ENCODE measurements around the gene RNF17. TPM values are rescaled to one million over a fixed set of nuclear protein-coding genes. Genes with fewer than 3 reads are reported as not detected.

The RNF17 gene
- total RNA-seq, 2 donors from 2014 or later = not detected

DNA sequence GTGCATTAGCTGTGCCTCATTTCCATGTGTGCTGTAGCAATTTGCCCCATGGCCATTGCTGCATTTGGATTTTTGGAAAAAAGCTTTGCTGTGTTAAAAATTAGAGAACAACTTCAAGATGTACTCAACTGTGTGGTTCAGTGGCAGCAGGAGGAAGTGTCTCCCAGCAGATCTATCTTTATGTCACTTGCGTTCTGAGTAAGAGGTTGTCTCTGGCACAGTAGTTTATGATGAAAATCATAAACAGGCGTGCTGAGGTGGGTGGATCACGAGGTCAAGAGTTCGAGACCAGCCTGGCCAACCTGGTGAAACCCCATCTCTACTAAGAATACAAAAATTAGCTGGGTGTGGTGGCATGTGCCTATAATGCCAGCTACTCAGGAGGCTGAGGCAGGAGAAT, 29.0 kb upstream of the RNF17 start:
- no peaks in the 10 kb centered on the region for H3K9me3 Mint-ChIP-seq
- no peak for DNase-seq (ENCODE audit: low spot score)
- H3K36me3 Mint-ChIP-seq = no peaks in the 10 kb centered on the region
- peaks cover 0 to 7% of the 10 kb centered on the region in 2 donors for H3K27me3 Mint-ChIP-seq
- no peak overlapping the region for H3K4me3 Mint-ChIP-seq
- peak in 1 of 2 donors; percentile 50 for ATAC-seq
- H3K27ac Mint-ChIP-seq = no peak overlapping the region
- H3K4me1 Mint-ChIP-seq (ENCODE audit: low read depth in 2 of 2) = peaks cover 0 to 6% of the 10 kb centered on the region in 2 donors

DNA sequence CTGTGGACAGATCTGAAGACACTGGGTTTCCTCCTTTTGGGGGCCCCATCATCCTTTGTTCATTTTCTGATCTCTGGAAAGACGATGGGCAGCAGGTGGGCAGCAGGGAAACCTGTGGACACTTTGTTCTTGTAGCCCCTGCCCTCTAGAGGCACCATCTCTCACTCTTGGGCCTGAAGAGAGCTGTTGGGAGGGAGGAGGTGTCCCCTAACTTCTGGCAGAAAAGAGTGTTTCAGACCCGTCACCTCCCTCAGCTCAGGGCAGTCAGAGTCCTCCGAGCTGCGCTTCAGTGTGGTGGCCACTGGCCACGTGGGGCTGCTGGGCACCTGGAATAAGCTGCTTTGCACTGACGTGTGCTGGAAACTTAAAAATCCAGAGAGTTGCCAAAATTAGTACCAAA, 26.9 kb upstream of the RNF17 start:
- no peak overlapping the region for H3K4me3 Mint-ChIP-seq
- no peaks in the 10 kb centered on the region for H3K36me3 Mint-ChIP-seq
- no peaks in the 10 kb centered on the region for H3K9me3 Mint-ChIP-seq
- no peak for DNase-seq (ENCODE audit: low spot score)
- H3K27ac Mint-ChIP-seq = no peak overlapping the region
- no peaks in the 10 kb centered on the region for H3K4me1 Mint-ChIP-seq (ENCODE audit: low read depth in 2 of 2)
- ATAC-seq = no peak
- no peaks in the 10 kb centered on the region for H3K27me3 Mint-ChIP-seq

DNA sequence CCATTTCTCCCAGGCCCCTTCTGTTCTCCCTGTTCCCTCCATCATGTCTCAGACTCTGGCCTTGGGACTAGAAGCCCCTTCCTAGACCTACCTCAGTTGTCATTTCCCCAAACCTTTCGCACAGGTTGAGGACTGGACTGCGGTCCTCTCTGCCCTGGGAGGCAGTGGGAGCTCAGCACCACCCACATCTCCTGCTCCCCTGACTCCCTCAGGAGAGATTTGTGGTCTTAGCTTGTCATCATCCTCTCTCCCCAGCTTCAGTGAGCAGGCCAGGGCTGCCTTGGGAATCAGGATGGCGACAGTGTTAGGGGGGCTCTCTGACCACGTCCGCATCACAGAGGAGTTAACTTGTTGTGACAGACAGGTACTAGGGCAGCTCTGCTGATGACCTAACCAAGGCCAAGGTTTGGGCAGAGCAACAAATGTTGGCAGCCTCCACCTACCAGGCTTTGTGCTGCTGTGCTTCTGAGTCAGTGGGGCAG, 25.6 kb upstream of the RNF17 start:
- no peaks in the 10 kb centered on the region for H3K27me3 Mint-ChIP-seq
- no peak for ATAC-seq
- no peaks in the 10 kb centered on the region for H3K4me1 Mint-ChIP-seq (ENCODE audit: low read depth in 2 of 2)

DNA sequence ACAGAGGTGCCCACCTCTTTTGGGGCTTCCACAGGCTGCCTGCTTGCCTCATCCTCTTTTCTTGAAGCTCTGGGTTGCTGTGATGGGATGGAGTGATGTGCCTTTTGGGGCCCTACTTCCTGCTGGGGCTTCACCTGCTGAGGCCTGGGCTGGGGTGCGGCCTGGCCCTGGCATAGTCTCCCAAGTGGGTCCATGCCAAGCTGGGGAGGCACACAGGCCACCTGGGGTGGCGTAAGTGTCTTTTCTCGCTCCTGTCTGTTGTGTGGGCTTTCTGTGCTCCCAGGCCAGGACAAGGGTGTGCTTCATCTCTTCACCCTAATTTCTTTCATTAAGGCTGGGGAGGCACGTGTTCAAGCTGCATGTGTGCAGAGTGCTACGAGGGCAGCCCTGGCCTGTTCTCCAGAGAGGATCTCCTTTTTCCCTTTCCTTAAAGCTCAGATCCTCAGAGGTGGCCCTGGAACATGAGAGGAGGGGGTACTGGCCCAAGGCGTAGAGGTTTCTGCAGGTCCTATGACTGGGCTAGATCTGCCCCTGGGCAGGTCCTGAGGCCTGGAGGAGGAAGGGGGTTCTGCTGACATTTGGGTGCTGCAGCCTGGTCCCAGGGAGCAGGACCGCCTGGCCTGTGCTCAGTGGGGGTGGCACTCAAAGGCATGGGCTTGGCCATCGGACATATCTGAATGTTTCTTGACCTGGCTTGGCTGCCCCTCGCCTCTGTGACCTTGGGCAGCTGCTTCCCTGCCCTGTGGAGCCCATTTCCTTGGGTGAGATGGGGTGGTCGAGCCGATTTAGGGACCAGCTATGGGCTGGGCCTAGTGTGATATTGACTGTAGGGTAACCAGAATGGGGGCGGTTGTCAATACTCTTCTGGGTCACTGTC, 23.7 kb upstream of the RNF17 start:
- no peak overlapping the region for H3K27ac Mint-ChIP-seq

More for the DNA sequence above, 25.6 kb upstream of the RNF17 start:
- no peak for DNase-seq (ENCODE audit: low spot score)
- Mint-ChIP-seq H3K9me3 (no peaks in the 10 kb centered on the region), H3K36me3 (no peaks in the 10 kb centered on the region), H3K4me3 (no peak overlapping the region), H3K27ac (no peak overlapping the region)

DNA sequence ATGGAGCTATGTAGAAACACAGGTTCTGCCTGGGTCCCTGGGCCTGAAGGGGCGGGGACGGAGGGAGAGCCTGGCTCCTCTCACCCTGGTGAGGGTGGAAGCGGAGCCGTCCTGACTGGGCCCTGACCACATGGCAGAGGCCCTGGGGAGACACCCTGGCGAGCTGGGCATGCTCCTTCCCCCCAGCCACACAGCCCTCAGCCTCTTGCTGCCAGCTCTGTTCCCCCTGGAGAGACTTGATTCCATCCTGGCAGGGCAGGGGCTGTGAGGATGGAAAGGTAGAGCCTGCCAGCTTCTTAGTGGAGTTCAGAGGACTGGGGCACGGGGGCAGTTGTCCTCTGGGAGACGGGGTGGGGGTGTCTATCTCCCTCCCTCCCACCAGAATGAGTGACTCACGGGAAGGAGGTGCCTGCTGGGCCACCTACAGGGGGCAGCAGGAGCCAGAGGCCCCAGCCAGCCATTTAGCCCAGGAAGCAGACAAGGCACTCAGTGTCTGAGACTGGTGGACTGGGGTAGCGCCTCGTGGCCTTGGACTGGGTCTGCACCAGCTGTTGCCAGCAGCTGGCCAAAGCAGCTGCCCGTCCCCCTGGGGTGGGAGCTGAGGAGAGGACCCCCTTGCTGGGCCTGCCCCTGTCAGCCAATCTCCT, 22.8 kb upstream of the RNF17 start:
- Mint-ChIP-seq H3K27ac (no peak overlapping the region), H3K36me3 (no peaks in the 10 kb centered on the region), H3K4me3 (no peak overlapping the region), H3K4me1 (ENCODE audit: low read depth in 2 of 2) (no peaks in the 10 kb centered on the region), H3K27me3 (peaks cover 9 to 12% of the 10 kb centered on the region in 2 donors), H3K9me3 (no peaks in the 10 kb centered on the region)
- no peak for ATAC-seq
- no peak for DNase-seq (ENCODE audit: low spot score)

More for the DNA sequence above, 23.7 kb upstream of the RNF17 start:
- peaks cover 6 to 9% of the 10 kb centered on the region in 2 donors for H3K27me3 Mint-ChIP-seq
- DNase-seq (ENCODE audit: low spot score) = no peak
- ATAC-seq = no peak
- H3K9me3 Mint-ChIP-seq = no peaks in the 10 kb centered on the region
- H3K4me3 Mint-ChIP-seq = no peak overlapping the region
- no peaks in the 10 kb centered on the region for H3K4me1 Mint-ChIP-seq (ENCODE audit: low read depth in 2 of 2)
- H3K36me3 Mint-ChIP-seq = no peaks in the 10 kb centered on the region

DNA sequence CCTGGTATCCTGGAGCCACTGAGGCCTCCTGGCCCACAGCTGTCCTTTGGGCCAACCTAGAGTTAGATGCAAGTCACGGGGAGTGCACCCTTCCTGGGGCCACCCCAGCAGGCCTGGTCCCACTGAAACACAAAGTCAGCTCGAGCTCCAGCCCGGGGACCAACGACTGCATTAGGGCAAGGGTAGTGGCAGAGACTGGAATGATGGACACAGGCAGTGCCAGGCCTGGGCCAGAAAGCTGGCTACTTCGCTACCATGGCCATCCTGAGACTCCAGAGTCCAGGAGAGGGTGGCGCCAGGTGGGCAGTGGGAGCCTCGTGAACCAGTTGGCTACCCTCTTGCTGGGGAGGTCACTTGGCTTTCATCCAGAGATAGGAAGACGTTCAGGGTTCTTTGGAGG, 22.2 kb upstream of the RNF17 start:
- H3K4me3 Mint-ChIP-seq = no peak overlapping the region
- H3K9me3 Mint-ChIP-seq = no peaks in the 10 kb centered on the region
- H3K4me1 Mint-ChIP-seq (ENCODE audit: low read depth in 2 of 2) = no peaks in the 10 kb centered on the region
- H3K27me3 Mint-ChIP-seq = peaks cover 11 to 12% of the 10 kb centered on the region in 2 donors
- no peaks in the 10 kb centered on the region for H3K36me3 Mint-ChIP-seq
- DNase-seq (ENCODE audit: low spot score) (no peak), ATAC-seq (no peak)
- H3K27ac Mint-ChIP-seq = no peak overlapping the region

DNA sequence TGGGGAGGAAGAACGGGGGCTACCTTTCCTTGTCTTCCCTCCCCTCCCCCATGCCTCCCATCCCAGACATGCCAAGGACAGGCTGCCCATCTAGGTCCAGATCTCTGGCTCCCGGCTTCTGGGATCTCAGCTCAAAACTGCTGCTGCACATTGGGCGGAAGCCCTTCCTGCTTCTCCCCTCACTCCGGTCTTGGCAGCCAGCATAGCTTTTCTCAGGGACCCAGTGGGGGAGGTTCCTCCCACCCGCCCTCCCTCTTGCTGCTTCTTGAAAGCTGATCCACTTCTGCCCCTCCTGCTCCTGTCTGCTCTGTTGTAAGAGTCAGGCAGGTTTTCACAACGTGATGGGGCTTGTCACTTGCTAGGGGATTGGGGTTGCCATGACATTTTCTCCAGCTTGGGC, 21.7 kb upstream of the RNF17 start:
- H3K4me1 Mint-ChIP-seq (ENCODE audit: low read depth in 2 of 2) = peaks cover 0 to 4% of the 10 kb centered on the region in 2 donors
- H3K27me3 Mint-ChIP-seq = peaks cover 16 to 17% of the 10 kb centered on the region in 2 donors
- ATAC-seq = no peak
- no peak overlapping the region for H3K4me3 Mint-ChIP-seq
- H3K27ac Mint-ChIP-seq = no peak overlapping the region
- H3K9me3 Mint-ChIP-seq = no peaks in the 10 kb centered on the region
- H3K36me3 Mint-ChIP-seq = no peaks in the 10 kb centered on the region
- no peak for DNase-seq (ENCODE audit: low spot score)

DNA sequence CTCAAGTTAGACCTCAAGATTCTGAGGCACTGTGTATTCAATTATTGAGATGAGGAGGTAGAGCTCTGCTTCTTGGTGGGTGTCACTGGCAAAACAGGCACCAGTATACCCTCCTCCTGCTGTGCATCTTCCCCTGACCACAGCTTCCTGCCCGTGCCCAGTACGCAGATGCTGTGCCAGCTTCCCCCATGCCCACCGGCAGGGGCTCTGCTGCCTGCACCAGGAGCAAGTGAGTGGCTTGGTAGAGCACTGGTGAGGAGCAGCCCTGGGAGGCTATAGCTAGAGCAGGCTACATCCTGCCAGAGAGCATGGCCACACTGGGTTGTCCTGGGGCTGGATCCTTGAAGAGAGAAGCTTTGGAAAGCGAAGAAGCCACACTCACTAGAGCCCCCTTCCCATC, 21.0 kb upstream of the RNF17 start:
- Mint-ChIP-seq H3K27me3 (peaks cover 18% of the 10 kb centered on the region in 2 donors), H3K27ac (no peak overlapping the region), H3K4me3 (no peak overlapping the region), H3K4me1 (ENCODE audit: low read depth in 2 of 2) (peaks cover 0 to 5% of the 10 kb centered on the region in 2 donors), H3K36me3 (no peaks in the 10 kb centered on the region), H3K9me3 (no peaks in the 10 kb centered on the region)
- DNase-seq (ENCODE audit: low spot score) (no peak), ATAC-seq (no peak)

DNA sequence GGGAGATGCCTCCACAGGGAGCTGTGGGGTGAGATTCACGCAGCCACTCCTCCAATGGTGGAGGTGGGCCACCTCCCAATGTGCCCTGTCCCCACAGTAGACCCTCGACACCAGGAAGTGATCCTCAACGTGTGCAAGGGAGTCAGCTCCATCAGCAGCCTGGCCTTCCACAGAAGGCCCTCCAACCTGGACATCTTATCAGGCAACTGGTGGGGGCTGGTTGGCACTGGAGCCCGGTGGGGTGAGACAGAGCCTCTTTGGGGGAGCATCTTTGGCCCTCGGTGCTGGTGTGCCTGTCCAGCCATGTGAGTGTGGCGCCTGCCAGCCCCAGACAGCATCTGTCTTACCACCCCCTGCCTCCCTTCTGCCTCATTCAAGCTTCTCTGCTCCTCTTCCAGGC, 19.7 kb upstream of the RNF17 start:
- Mint-ChIP-seq H3K9me3 (no peaks in the 10 kb centered on the region), H3K4me1 (ENCODE audit: low read depth in 2 of 2) (peaks cover 0 to 5% of the 10 kb centered on the region in 2 donors), H3K27ac (no peak overlapping the region), H3K27me3 (peaks cover 24 to 27% of the 10 kb centered on the region in 2 donors), H3K4me3 (no peak overlapping the region), H3K36me3 (no peaks in the 10 kb centered on the region)
- DNase-seq (ENCODE audit: low spot score) (no peak), ATAC-seq (no peak)

DNA sequence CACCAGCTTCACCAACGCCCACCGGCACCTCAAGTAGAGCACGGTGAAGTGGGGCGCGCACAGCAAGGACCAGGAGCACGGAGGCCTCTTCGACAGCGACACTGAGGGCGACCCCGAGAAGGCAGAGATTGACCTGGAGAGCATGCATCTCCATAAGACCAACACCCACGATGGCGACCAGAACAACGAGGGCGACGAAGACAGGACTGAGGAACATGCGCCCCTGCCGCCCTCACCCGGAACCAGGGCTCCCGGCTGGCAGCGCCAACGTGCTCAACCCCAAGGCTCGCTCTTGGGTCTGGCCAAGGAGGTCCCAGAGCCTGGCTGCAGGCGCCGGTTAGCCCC, 18.5 kb upstream of the RNF17 start:
- no peak overlapping the region for H3K4me3 Mint-ChIP-seq
- no peak for ATAC-seq
- no peaks in the 10 kb centered on the region for H3K9me3 Mint-ChIP-seq
- H3K27ac Mint-ChIP-seq = no peak overlapping the region
- peaks cover 0 to 5% of the 10 kb centered on the region in 2 donors for H3K4me1 Mint-ChIP-seq (ENCODE audit: low read depth in 2 of 2)
- no peaks in the 10 kb centered on the region for H3K36me3 Mint-ChIP-seq
- H3K27me3 Mint-ChIP-seq = peaks cover 29 to 40% of the 10 kb centered on the region in 2 donors
- DNase-seq (ENCODE audit: low spot score) = no peak

DNA sequence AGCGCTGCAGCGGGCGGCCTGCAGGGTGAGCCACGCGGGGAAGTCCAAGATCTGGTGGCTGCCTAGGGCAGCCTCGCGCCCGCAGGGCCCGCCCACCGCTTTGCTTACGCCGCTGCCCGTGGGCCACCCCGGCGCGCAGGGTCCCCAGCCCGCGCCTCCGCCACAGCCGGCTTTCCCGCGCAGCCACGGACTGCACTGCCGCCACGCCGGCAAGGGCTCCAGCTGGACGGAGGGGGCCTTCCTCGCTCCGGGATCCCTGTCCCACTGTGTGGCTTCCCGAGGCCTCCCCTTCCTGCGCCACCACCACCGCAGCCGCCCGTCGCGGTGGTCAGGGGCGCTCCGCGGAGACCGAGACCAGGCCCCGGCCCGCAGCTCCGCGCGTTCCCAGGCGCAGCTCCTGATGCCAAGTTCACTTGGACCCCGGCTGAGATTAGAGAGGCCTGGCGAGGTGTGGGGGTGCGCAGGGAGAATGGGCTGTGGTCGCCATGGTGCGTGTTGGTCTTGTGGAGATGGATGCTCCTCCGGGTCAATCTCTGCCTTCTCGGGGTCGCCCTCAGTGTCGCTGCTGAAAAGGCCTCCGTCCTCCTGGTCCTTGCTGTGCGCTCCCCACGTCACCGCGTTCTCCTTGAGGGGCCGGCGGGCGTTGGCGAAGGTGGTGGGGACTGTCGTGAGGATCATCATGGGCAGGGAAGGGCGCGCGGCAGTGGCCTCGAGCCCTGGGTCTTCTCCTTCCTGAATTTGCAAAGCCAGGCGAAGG, 17.9 kb upstream of the RNF17 start:
- Mint-ChIP-seq H3K9me3 (no peaks in the 10 kb centered on the region), H3K36me3 (no peaks in the 10 kb centered on the region), H3K4me3 (no peak overlapping the region), H3K27ac (no peak overlapping the region), H3K4me1 (ENCODE audit: low read depth in 2 of 2) (peaks cover 0 to 5% of the 10 kb centered on the region in 2 donors), H3K27me3 (peaks cover 34 to 45% of the 10 kb centered on the region in 2 donors)
- ATAC-seq = peak in 1 of 2 donors; percentile 29
- no peak for DNase-seq (ENCODE audit: low spot score)

DNA sequence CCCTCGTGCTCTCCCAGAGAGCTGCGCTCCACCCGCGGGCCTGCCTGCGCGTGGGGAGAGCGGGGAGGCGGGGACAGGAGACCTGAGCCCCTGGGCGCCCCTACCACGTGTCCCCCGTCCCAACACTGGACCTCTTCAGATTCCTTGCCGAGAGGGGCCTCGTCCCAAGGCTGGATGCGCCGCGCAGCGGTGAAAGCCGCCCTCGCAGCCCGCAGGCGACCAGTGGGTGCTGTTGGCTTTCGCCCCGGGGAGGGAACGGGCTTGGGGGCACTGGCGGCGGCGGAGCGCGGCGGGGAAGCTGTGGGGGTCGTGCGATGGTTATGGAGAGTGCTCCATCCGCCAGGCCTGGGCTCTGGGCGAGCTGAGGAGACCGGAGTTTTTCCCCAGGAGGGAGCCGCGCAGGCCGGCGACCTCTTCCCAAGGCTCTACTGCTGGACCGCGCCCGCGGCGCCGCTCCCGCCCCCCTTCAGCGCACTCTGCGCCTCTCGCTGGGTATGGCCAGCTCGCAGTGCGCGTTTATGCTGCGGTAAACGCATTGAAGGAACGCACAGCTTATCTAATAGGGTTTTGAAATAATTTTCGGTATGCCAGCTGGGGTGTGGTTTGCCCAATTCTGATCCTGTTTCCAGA, 17.2 kb upstream of the RNF17 start:
- ATAC-seq (peak in 1 of 2 donors; percentile 11), DNase-seq (ENCODE audit: low spot score) (no peak)
- no peaks in the 10 kb centered on the region for H3K36me3 Mint-ChIP-seq
- H3K4me1 Mint-ChIP-seq (ENCODE audit: low read depth in 2 of 2) = peaks cover 0 to 5% of the 10 kb centered on the region in 2 donors
- no peak overlapping the region for H3K27ac Mint-ChIP-seq
- H3K4me3 Mint-ChIP-seq = peak overlapping the region; percentile 49
- peaks cover 39 to 52% of the 10 kb centered on the region in 2 donors for H3K27me3 Mint-ChIP-seq
- no peaks in the 10 kb centered on the region for H3K9me3 Mint-ChIP-seq

DNA sequence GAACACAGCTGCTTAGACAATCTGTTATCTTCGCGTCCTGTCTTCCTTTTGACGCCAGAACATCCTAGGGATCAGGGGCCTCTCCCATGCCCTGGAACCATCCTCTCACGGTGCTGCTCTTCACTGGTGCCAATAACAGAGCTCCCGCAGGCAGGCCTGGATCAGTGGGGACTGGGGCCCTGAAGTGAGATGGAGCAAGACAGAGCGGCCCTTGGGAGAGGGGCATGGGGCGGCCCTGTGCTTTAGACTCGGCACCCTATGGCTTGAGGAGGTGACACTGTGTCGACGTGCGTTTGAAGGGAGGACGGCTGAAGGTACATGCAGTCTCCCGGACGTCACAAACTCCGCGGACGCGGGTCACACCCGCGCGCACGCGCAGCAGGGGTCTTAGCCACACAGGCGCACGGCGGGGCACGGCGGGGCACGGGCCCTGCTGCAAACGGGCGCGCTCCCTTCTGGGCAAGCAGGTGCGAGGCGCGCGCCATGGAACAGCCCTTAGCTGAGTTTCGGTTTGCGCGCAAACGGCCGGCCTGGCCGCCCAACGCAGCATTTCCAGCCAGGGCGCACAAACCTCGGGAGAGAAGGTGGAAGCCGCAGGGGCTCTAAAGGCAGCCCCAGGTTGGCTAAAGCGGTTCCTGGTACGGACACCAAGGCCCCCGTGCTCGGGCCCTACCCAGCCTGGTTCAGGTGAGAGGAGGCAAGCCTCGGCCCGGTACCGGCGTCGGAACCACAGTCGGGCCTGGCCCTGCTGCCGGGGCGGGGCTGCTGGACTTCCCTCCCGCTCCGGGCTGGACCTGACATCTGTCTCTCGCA, 16.5 kb upstream of the RNF17 start:
- H3K27me3 Mint-ChIP-seq = peaks cover 43 to 56% of the 10 kb centered on the region in 2 donors
- DNase-seq (ENCODE audit: low spot score) (no peak), ATAC-seq (peak; percentile 41 to 53)
- H3K4me1 Mint-ChIP-seq (ENCODE audit: low read depth in 2 of 2) = peaks cover 0 to 5% of the 10 kb centered on the region in 2 donors
- H3K4me3 Mint-ChIP-seq = peak overlapping the region; percentile 49
- H3K36me3 Mint-ChIP-seq = no peaks in the 10 kb centered on the region
- H3K9me3 Mint-ChIP-seq = no peaks in the 10 kb centered on the region
- H3K27ac Mint-ChIP-seq = no peak overlapping the region

All from natural killer cell treated with Interleukin-12 subunit alpha and Interleukin-12 subunit beta and Interleukin-15 and Interleukin-18, amount 100 ng/mL, for 72 hours (primary cell).